ENCODE data around the gene TRIM14. TPM values are rescaled to one million over a fixed set of nuclear protein-coding genes. Genes with fewer than 3 reads are reported as not detected.

The TRIM14 gene
- total and polyA plus RNA-seq, 2 of the 13 experiments (the other 11 are each of a cell fraction or from before 2014, with no cell fraction given): 9.2 to 13.0 TPM

DNA sequence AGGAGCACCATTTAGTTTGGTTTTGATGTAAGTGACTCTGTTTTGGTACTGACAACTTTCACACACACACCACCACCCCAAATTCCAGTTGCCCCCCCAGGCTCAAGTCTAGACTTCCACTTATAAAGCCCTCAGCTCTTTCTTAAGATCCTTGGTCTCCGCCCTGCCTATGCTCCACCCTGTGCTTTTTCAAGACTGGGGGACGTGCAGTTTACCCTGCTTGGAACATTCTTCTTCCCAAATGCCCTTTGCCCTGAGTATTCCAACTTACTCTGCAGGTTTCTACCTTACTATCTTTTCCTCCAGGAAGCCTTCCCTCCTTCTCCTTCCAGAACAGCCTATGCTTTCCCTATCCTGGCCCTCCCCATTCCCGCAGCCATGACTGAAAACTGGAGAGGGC lies 1.5 kb upstream of the TRIM14 start:
- H3K9ac ChIP-seq (ENCODE audit: insufficient read depth, low read depth, low read length): no peak overlapping the region
- no peak overlapping the region for H3K27ac ChIP-seq (ENCODE audit: extremely low read length, insufficient read depth, low read length)
- in situ Hi-C loops (cut with HindIII; ENCODE audit: extremely low pct_ligation_motif_present, low pct_unique_long_range_greater_than_20kb) (no loop called here), intact Hi-C loops (cut with micrococcal nuclease; ENCODE audit: unreplicated experiment) (no loop called here)
- H3K27me3 ChIP-seq (ENCODE audit: control insufficient read depth in 1 of 2, insufficient read depth in 2 of 2, low read length in 2 of 2): no peaks in the 10 kb centered on the region
- no peak overlapping the region for H3K4me3 ChIP-seq (replicated peaks in 1 of 3; ENCODE audit: insufficient read depth in 1 of 3, low read depth in 2 of 3, low read length in 3 of 3)
- FAIRE-seq (no peak), ATAC-seq (no peak), DNase-seq (ENCODE audit: low spot score) (no peak)
- H3K36me3 ChIP-seq (replicated peaks in 1 of 2; ENCODE audit: control insufficient read depth in 1 of 2, insufficient read depth in 2 of 2, low read length in 2 of 2): peaks cover 0 to 12% of the 10 kb centered on the region in 2 experiments; a peak in 2 of 5 replicates
- POLR2A ChIA-PET: interaction anchor here (3.4 kb wide), 1 partner anchor 62 kb away, joined by 16 read pairs; no protein-coding TSS in a partner anchor
- TF ChIP-seq, protein P1, sequence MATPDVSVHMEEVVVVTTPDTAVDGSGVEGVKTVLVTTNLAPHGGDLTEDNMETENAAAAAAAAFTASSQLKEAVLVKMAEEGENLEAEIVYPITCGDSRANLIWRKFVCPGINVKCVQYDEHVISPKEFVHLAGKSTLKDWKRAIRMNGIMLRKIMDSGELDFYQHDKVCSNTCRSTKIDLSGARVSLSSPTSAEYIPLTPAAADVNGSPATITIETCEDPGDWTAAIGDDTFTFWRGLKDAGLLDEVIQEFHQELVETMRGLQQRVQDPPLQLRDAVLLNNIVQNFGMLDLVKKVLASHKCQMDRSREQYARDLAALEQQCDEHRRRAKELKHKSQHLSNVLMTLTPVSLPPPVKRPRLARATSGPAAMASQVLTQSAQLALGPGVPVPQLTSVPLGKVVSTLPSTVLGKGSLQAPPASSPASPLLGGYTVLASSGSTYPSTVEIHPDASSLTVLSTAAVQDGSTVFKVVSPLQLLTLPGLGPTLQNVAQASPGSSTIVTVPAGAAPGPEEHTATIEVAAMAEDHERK (CRISPR knock-in tag; IDR thresholded peaks at IDR 0.05; ENCODE audit: low read depth): no peak
- TF ChIP-seq ZNF207 (IDR thresholded peaks at IDR 0.05; ENCODE audit: borderline replicate concordance) (no peak), HMG20B (CRISPR knock-in tag; conservative IDR thresholded peaks at IDR 0.05) (no peak), GZF1 (CRISPR knock-in tag; IDR thresholded peaks at IDR 0.05) (no peak), ZFP36L2 (CRISPR knock-in tag; IDR thresholded peaks at IDR 0.05) (no peak), KDM3A (CRISPR knock-in tag; IDR thresholded peaks at IDR 0.05; ENCODE audit: low read depth) (no peak), ARNTL (CRISPR knock-in tag; IDR thresholded peaks at IDR 0.05) (no peak), ZNF431 (CRISPR knock-in tag; IDR thresholded peaks at IDR 0.05; ENCODE audit: borderline replicate concordance, low read depth) (no peak)
- TF ChIP-seq, protein P2, sequence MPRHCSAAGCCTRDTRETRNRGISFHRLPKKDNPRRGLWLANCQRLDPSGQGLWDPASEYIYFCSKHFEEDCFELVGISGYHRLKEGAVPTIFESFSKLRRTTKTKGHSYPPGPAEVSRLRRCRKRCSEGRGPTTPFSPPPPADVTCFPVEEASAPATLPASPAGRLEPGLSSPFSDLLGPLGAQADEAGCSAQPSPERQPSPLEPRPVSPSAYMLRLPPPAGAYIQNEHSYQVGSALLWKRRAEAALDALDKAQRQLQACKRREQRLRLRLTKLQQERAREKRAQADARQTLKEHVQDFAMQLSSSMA (CRISPR knock-in tag; IDR thresholded peaks at IDR 0.05): no peak
- TF ChIP-seq, protein P3, sequence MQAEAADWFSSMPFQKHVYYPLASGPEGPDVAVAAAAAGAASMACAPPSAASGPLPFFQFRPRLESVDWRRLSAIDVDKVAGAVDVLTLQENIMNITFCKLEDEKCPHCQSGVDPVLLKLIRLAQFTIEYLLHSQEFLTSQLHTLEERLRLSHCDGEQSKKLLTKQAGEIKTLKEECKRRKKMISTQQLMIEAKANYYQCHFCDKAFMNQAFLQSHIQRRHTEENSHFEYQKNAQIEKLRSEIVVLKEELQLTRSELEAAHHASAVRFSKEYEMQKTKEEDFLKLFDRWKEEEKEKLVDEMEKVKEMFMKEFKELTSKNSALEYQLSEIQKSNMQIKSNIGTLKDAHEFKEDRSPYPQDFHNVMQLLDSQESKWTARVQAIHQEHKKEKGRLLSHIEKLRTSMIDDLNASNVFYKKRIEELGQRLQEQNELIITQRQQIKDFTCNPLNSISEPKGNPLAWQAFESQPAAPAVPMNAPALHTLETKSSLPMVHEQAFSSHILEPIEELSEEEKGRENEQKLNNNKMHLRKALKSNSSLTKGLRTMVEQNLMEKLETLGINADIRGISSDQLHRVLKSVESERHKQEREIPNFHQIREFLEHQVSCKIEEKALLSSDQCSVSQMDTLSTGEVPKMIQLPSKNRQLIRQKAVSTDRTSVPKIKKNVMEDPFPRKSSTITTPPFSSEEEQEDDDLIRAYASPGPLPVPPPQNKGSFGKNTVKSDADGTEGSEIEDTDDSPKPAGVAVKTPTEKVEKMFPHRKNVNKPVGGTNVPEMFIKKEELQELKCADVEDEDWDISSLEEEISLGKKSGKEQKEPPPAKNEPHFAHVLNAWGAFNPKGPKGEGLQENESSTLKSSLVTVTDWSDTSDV (CRISPR knock-in tag; IDR thresholded peaks at IDR 0.05): no peak
- TF ChIP-seq, protein P4, sequence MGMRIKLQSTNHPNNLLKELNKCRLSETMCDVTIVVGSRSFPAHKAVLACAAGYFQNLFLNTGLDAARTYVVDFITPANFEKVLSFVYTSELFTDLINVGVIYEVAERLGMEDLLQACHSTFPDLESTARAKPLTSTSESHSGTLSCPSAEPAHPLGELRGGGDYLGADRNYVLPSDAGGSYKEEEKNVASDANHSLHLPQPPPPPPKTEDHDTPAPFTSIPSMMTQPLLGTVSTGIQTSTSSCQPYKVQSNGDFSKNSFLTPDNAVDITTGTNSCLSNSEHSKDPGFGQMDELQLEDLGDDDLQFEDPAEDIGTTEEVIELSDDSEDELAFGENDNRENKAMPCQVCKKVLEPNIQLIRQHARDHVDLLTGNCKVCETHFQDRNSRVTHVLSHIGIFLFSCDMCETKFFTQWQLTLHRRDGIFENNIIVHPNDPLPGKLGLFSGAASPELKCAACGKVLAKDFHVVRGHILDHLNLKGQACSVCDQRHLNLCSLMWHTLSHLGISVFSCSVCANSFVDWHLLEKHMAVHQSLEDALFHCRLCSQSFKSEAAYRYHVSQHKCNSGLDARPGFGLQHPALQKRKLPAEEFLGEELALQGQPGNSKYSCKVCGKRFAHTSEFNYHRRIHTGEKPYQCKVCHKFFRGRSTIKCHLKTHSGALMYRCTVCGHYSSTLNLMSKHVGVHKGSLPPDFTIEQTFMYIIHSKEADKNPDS (CRISPR knock-in tag; IDR thresholded peaks at IDR 0.05): no peak
- no peaks in the 10 kb centered on the region for H4K20me1 ChIP-seq (ENCODE audit: insufficient read depth, low read length)
- H3K79me2 ChIP-seq (ENCODE audit: insufficient read depth, low read length): peaks cover 4% of the 10 kb centered on the region
- WGBS (ENCODE audit: low lambda C conversion rate): 76% methylated on average over 3 of the region's 3 CpGs
- H3K4me1 ChIP-seq (ENCODE audit: insufficient read depth, low read length): peaks cover 19% of the 10 kb centered on the region
- no TSS peak for BruUV-seq (replicated peaks)
- 0 out of 2 replicates have a peak overlapping the region, but pooled peaks have one; percentile 7 for H3K4me2 ChIP-seq (ENCODE audit: low read depth, low read length)
- CTCF ChIA-PET (ENCODE audit: low intra/inter-chr PET ratio, low total read pairs): no interaction called here
- H3K9me3 ChIP-seq (ENCODE audit: low read length): no peaks in the 10 kb centered on the region
- H2AFZ ChIP-seq (ENCODE audit: low read length): no peak overlapping the region

Measured in HepG2 (cell line).